IPS-15b (cell line): ENCODE data around the gene RAB15.

Experiments used
- H3K27me3 ChIP-seq: one replicate; pipeline ENCODE4 v1.6.1; 2013; ENCODE audit warnings: low read length; ENCODE audit not compliant: control insufficient read depth, insufficient read depth
- H3K36me3 ChIP-seq: one replicate; pipeline ENCODE4 v1.6.1; 2013; ENCODE audit warnings: low read length; ENCODE audit not compliant: control insufficient read depth, insufficient read depth
- H3K4me1 ChIP-seq: one replicate; pipeline ENCODE4 v1.6.1; 2013; ENCODE audit warnings: mild to moderate bottlenecking, low read length; ENCODE audit not compliant: control insufficient read depth, insufficient read depth
- H3K4me3 ChIP-seq: one replicate; pipeline ENCODE4 v1.5.1; 2013; ENCODE audit warnings: low read depth, low read length
- H3K9ac ChIP-seq: one replicate; pipeline ENCODE4 v1.6.1; 2013; ENCODE audit warnings: low read depth, mild to moderate bottlenecking, low read length
- H3K9me3 ChIP-seq: one replicate; pipeline ENCODE4 v1.6.1; 2013; ENCODE audit warnings: mild to moderate bottlenecking, low read length; ENCODE audit not compliant: control insufficient read depth, insufficient read depth

The RAB15 gene

GRCh38 chr14:64966976-64967375, 5.2 kb downstream of the RAB15 start:
- no peaks in the 10 kb centered on the region for H3K27me3 ChIP-seq
- H3K9ac ChIP-seq = no peak overlapping the region
- peaks cover 17% of the 10 kb centered on the region for H3K4me1 ChIP-seq

GRCh38 chr14:64965356-64966000, 6.7 kb downstream of the RAB15 start:
- H3K9me3 ChIP-seq = no peaks in the 10 kb centered on the region
- no peaks in the 10 kb centered on the region for H3K27me3 ChIP-seq
- H3K4me1 ChIP-seq = peaks cover 18% of the 10 kb centered on the region
- peaks cover 6% of the 10 kb centered on the region for H3K36me3 ChIP-seq
- H3K4me3 ChIP-seq = no peak overlapping the region
- H3K9ac ChIP-seq = no peak overlapping the region

More at GRCh38 chr14:64966976-64967375, 5.2 kb downstream of the RAB15 start:
- Histone ChIP-seq H3K4me3 (no peak overlapping the region), H3K9me3 (no peaks in the 10 kb centered on the region), H3K36me3 (peaks cover 6% of the 10 kb centered on the region)

- Histone ChIP-seq H3K9ac (no peak overlapping the region), H3K9me3 (no peaks in the 10 kb centered on the region), H3K27me3 (no peaks in the 10 kb centered on the region), H3K4me1 (peaks cover 16% of the 10 kb centered on the region), H3K36me3 (peaks cover 6% of the 10 kb centered on the region), H3K4me3 (no peak overlapping the region)
These were observed 8.5 kb downstream of the RAB15 start for GRCh38 chr14:64963611-64964010.

GRCh38 chr14:64960762-64961276, 11.3 kb downstream of the RAB15 start:
- Histone ChIP-seq H3K36me3 (peaks cover 6% of the 10 kb centered on the region), H3K27me3 (no peaks in the 10 kb centered on the region), H3K4me3 (no peak overlapping the region), H3K9ac (no peak overlapping the region), H3K4me1 (peaks cover 18% of the 10 kb centered on the region), H3K9me3 (no peaks in the 10 kb centered on the region)

- no peaks in the 10 kb centered on the region for H3K9me3 ChIP-seq
- H3K4me1 ChIP-seq = peaks cover 29% of the 10 kb centered on the region
- H3K9ac ChIP-seq = no peak overlapping the region
- H3K4me3 ChIP-seq = no peak overlapping the region
- peaks cover 3% of the 10 kb centered on the region for H3K36me3 ChIP-seq
- H3K27me3 ChIP-seq = no peaks in the 10 kb centered on the region
These were observed 13.4 kb downstream of the RAB15 start for GRCh38 chr14:64958743-64959142.

- Histone ChIP-seq H3K27me3 (no peaks in the 10 kb centered on the region), H3K9me3 (no peaks in the 10 kb centered on the region), H3K9ac (no peak overlapping the region), H3K4me3 (no peak overlapping the region), H3K36me3 (peaks cover 9% of the 10 kb centered on the region), H3K4me1 (peaks cover 29% of the 10 kb centered on the region)
These were observed 13.9 kb downstream of the RAB15 start for GRCh38 chr14:64958201-64958600.

- Histone ChIP-seq H3K9me3 (no peaks in the 10 kb centered on the region), H3K9ac (no peak overlapping the region), H3K36me3 (peaks cover 11% of the 10 kb centered on the region), H3K27me3 (no peaks in the 10 kb centered on the region), H3K4me1 (peaks cover 29% of the 10 kb centered on the region), H3K4me3 (no peak overlapping the region)
These were observed 15.3 kb downstream of the RAB15 start for GRCh38 chr14:64956697-64957406.

GRCh38 chr14:64955297-64955696, 16.8 kb downstream of the RAB15 start:
- Histone ChIP-seq H3K4me3 (peak overlapping the region; percentile 10), H3K36me3 (peaks cover 25% of the 10 kb centered on the region), H3K27me3 (no peaks in the 10 kb centered on the region), H3K9ac (peak overlapping the region; percentile 27), H3K9me3 (no peaks in the 10 kb centered on the region), H3K4me1 (peaks cover 23% of the 10 kb centered on the region)

- no peaks in the 10 kb centered on the region for H3K27me3 ChIP-seq
- H3K9ac ChIP-seq = no peak overlapping the region
- no peaks in the 10 kb centered on the region for H3K9me3 ChIP-seq
- peaks cover 21% of the 10 kb centered on the region for H3K4me1 ChIP-seq
- peaks cover 32% of the 10 kb centered on the region for H3K36me3 ChIP-seq
- no peak overlapping the region for H3K4me3 ChIP-seq
These were observed 17.5 kb downstream of the RAB15 start for GRCh38 chr14:64954491-64955240.

GRCh38 chr14:64953661-64954060, 18.5 kb downstream of the RAB15 start:
- Histone ChIP-seq H3K4me1 (peaks cover 21% of the 10 kb centered on the region), H3K9me3 (no peaks in the 10 kb centered on the region), H3K9ac (no peak overlapping the region), H3K27me3 (no peaks in the 10 kb centered on the region), H3K36me3 (peaks cover 34% of the 10 kb centered on the region), H3K4me3 (no peak overlapping the region)

- Histone ChIP-seq H3K27me3 (no peaks in the 10 kb centered on the region), H3K9ac (no peak overlapping the region), H3K9me3 (no peaks in the 10 kb centered on the region), H3K4me1 (peaks cover 21% of the 10 kb centered on the region), H3K4me3 (no peak overlapping the region), H3K36me3 (peaks cover 38% of the 10 kb centered on the region)
These were observed 18.9 kb downstream of the RAB15 start for GRCh38 chr14:64953310-64953654.
